Measurements from ENCODE around the gene PTGIS.

PTGIS gene

DNA sequence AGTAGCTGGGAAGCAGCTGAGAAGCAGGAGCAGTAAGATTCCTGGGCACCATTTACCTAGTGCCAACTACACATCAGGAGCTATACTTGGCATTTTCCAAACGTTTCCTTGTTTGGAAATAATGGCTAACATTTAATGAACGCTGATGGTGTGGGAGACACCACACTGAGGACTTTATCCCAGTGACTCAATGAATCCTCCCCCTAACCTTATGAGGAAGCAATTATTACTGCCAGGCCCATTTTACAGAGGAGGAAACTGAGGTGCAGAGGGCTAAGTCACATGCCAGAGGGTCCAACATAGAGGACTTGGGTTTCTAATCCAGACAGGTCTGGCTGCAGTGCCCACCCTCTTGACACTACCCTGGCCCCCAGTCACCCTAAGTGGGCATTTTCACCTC is 6.1 kb downstream of the PTGIS start:
- DNase-seq (ENCODE audit: low read depth in 2 of 2) = no peak
- TF ChIP-seq, protein P1, sequence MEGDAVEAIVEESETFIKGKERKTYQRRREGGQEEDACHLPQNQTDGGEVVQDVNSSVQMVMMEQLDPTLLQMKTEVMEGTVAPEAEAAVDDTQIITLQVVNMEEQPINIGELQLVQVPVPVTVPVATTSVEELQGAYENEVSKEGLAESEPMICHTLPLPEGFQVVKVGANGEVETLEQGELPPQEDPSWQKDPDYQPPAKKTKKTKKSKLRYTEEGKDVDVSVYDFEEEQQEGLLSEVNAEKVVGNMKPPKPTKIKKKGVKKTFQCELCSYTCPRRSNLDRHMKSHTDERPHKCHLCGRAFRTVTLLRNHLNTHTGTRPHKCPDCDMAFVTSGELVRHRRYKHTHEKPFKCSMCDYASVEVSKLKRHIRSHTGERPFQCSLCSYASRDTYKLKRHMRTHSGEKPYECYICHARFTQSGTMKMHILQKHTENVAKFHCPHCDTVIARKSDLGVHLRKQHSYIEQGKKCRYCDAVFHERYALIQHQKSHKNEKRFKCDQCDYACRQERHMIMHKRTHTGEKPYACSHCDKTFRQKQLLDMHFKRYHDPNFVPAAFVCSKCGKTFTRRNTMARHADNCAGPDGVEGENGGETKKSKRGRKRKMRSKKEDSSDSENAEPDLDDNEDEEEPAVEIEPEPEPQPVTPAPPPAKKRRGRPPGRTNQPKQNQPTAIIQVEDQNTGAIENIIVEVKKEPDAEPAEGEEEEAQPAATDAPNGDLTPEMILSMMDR (IDR thresholded peaks at IDR 0.05; ENCODE audit: low read depth, low read length) = no peak
- H3K4me3 ChIP-seq (replicated peaks in 1 of 2; ENCODE audit: low read depth in 2 of 2, low read length in 2 of 2) = no peak overlapping the region

DNA sequence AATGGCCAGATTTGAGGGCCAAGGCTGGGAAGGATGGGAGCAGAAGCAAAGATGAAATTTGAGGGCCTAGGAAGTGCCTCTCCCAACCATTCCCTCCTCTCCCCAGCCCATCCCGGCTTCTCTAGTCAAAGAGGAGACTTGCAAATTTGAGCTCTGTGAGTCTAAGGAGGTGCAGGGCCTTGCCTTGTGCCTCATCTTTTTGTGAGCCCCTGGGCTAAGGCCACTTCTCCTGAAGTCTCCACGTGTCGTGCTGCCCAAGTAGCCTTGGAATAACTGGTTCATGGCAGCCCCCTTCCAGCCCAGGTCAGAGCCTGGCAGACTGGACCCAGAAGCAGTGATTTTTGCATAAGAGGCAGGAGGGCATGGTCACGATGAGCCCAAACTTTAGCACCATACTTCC is 6.7 kb downstream of the PTGIS start:
- no peak for DNase-seq (ENCODE audit: low read depth in 2 of 2)
- TF ChIP-seq, protein P1 (IDR thresholded peaks at IDR 0.05; ENCODE audit: low read depth, low read length) = no peak
- H3K4me3 ChIP-seq (replicated peaks in 1 of 2; ENCODE audit: low read depth in 2 of 2, low read length in 2 of 2) = no peak overlapping the region

DNA sequence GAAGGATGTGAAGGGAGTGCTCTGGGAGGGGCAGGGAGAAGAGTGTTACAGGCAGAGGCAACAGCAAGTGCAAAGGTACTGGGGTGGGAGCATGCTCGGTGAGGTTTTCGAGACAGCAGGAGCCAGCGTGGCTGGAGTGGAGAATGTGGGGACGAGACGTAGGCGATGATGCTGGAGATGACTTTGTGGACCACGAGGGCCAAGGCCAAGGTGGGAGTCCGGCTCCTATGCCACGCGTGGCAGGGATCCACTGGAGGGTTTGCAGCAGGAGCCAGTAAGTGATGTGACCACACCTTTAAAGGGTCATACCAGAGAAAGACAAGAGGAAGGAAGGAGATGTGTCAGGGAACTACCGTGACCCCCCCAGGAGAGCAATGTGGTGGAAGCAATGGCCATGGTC is 7.3 kb downstream of the PTGIS start:
- no peak for DNase-seq (ENCODE audit: low read depth in 2 of 2)
- TF ChIP-seq, protein P1 (IDR thresholded peaks at IDR 0.05; ENCODE audit: low read depth, low read length) = no peak
- H3K4me3 ChIP-seq (replicated peaks in 1 of 2; ENCODE audit: low read depth in 2 of 2, low read length in 2 of 2) = no peak overlapping the region

DNA sequence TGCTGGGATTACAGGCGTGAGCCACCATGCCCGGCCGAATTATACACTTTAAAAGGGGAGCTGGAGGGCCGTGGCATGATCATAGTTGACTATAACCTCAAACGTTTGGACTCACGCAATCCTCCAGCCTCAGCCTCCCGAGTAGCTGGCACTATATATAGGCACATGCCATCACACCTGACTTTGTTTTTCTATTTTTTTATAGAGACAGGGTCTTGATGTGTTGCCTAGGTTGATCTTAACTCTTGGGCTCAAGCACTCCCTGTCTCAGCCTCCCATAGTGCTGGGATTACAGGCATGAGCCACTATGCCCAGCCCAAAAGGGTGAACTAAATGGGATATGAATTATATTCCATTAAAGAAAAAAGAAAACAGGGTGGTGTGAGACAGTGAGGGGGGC is 7.8 kb downstream of the PTGIS start:
- no peak for DNase-seq (ENCODE audit: low read depth in 2 of 2)
- H3K4me3 ChIP-seq (replicated peaks in 1 of 2; ENCODE audit: low read depth in 2 of 2, low read length in 2 of 2) = no peak overlapping the region
- TF ChIP-seq, protein P1 (IDR thresholded peaks at IDR 0.05; ENCODE audit: low read depth, low read length) = no peak

DNA sequence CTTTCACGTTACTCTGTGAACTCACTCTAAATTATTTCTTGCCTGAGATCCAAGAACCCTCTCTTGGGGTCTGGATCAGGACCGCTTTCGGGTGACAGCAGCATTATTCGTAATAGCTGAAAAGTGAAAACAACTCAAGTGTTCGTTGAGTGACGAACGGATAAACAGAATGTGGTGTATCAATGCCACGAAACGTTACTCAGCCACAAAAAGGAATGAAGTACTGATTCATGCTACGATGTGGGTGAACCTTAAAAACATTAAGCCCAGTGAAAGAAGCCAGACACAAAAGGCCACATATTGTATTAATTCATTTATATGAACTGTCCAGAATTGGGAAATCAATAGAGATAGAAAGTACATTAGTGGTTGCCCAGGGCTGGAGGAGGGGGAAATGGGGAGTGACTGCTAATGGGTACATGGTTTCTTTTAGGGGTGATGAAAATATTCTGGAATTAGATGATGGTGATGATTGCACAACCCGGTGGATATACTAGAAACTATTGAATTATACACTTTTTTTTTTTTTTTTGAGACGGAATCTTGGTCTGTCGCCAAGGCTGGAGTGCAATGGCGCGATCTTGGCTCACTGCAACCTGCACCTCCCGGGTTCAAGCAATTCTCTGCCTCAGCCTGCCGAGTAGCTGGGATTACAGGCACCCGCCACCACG is 8.4 kb downstream of the PTGIS start:
- peak; percentile 73 to 92 for DNase-seq (ENCODE audit: low read depth in 2 of 2)
- TF ChIP-seq, protein P1 (IDR thresholded peaks at IDR 0.05; ENCODE audit: low read depth, low read length) = no peak
- no peak overlapping the region for H3K4me3 ChIP-seq (replicated peaks in 1 of 2; ENCODE audit: low read depth in 2 of 2, low read length in 2 of 2)

DNA sequence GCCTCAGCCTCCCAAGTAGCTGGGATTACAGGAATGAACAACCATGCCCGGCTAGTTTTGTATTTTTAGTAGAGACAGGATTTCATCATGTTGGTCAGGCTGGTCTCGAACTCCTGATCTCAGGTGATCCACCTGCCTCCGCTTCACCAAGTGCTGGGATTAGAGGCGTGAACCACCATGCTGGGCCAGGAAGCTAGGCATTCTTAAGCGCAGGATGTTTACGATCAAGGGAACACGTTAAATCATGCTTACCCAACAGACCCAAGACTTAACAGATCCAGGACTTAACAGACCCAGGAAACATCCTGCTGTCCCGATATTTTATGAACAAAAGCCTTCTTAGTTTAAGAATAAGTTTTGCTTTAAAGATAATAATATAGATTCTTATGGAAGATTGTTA is 9.1 kb downstream of the PTGIS start:
- DNase-seq (ENCODE audit: low read depth in 2 of 2) = no peak
- H3K4me3 ChIP-seq (replicated peaks in 1 of 2; ENCODE audit: low read depth in 2 of 2, low read length in 2 of 2) = no peak overlapping the region
- TF ChIP-seq, protein P1 (IDR thresholded peaks at IDR 0.05; ENCODE audit: low read depth, low read length) = no peak

DNA sequence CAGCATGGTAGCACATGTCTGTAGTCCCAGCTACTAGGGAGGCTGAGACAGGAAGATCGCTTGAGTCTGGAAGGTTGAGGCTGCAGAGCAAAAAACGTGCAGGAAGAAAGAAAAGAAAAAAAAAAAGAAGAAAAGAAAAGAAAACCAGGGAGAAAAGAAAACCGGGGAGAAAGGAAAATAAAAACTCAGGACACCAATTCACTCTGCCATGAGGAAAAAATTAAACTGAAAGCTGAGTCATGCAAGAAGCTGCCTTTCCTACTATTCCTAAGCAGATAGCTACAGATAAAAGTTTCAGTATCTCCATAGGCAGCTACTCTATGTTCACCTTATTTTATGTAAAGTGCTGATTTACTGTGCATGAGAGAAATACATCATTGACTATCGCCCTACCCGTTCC is 10.5 kb downstream of the PTGIS start:
- no peak for DNase-seq (ENCODE audit: low read depth in 2 of 2)
- no peak overlapping the region for H3K4me3 ChIP-seq (replicated peaks in 1 of 2; ENCODE audit: low read depth in 2 of 2, low read length in 2 of 2)
- TF ChIP-seq, protein P1 (IDR thresholded peaks at IDR 0.05; ENCODE audit: low read depth, low read length) = no peak
